HK-2 (cell line): ENCODE results near the gene RWDD1.
A peak's percentile ranks its signal among the peaks of the same experiment; 100 is the strongest.

Experiments
- DNase-seq: peaks from one replicate; pipeline ENCODE4 v3.0.0-alpha.2; 2018; ENCODE audit not compliant: unreplicated experiment

The RWDD1 gene

GRCh38 chr6:116611056-116611455, 39.8 kb downstream of the RWDD1 start:
- no peak for DNase-seq

GRCh38 chr6:116615937-116616736, 44.8 kb downstream of the RWDD1 start, which contains the start of gene RSPH4A:
RSPH4A (plus strand) TSS chr6:116616479; CDS start chr6:116616624, 145 bp downstream.
- DNase-seq = peak; percentile 87

- no peak for DNase-seq
Measured at GRCh38 chr6:116616737-116617053, 45.4 kb downstream of the RWDD1 start.

DNA sequence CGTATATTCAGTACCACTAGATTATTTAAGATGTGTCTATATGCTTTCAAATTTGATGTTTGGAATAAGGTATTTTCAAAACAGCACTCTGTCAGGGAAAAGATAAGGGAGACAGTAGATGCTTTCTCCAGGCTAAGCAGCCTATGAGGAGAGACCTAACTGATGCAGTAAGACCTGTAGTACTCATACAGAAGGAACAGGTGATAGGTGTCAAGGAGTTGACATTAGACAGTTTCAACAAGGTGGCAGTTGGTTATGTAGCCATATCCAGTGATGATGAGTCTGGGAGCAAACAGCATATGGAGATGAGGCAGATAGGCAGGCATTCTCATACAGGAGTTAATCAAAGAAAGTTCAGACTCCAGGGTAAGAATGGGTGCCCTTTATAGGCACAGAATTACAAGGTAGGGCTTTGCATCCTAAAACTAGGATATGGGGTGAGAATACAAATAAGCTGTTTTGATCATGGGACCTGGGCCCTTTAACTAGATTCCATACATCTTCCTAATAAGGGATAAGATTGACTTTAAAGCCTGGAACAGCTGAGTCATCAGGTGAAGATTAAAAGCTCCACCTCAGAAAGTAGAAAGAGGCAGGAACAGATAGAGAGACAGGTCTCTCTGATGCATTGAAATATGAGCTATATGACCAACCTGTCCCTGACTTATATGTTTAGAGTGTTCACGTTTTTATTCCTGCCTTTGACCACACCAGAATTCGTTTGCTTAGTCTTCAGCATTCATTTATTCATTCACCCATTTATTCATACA, 52.9 kb downstream of the RWDD1 start:
- no peak for DNase-seq

- DNase-seq = no peak
Measured at GRCh38 chr6:116625872-116626271, 54.6 kb downstream of the RWDD1 start.

GRCh38 chr6:116629563-116629981, 58.3 kb downstream of the RWDD1 start:
- no peak for DNase-seq

GRCh38 chr6:116631379-116631990, 60.2 kb downstream of the RWDD1 start:
- DNase-seq = no peak

- DNase-seq = no peak
Measured at GRCh38 chr6:116633685-116634084, 62.4 kb downstream of the RWDD1 start.
